Testis (tissue), 2 donors: ENCODE data around the gene TMEM184B.

Source experiments
- POLR2A ChIP-seq: fragments of 450-650 bp; IDR thresholded peaks from one replicate; pipeline ENCODE4 v1.6.1; 2017; ENCODE audit warnings: antibody characterized with exemption, mild to moderate bottlenecking, moderate library complexity
- TF ChIP-seq, protein P1 (sequence below), 3 experiments: fragments of 450-650 bp in 2 of 3; fragments of 200-600 bp in 1 of 3; sonication (generic) in 1 of 3; IDR thresholded peaks; one replicate each; pipeline ENCODE4 v1.5.1; 2016 to 2019; ENCODE audit warnings: antibody characterized with exemption in 3 of 3, mild to moderate bottlenecking in 2 of 3, moderate library complexity in 1 of 3

DNA sequence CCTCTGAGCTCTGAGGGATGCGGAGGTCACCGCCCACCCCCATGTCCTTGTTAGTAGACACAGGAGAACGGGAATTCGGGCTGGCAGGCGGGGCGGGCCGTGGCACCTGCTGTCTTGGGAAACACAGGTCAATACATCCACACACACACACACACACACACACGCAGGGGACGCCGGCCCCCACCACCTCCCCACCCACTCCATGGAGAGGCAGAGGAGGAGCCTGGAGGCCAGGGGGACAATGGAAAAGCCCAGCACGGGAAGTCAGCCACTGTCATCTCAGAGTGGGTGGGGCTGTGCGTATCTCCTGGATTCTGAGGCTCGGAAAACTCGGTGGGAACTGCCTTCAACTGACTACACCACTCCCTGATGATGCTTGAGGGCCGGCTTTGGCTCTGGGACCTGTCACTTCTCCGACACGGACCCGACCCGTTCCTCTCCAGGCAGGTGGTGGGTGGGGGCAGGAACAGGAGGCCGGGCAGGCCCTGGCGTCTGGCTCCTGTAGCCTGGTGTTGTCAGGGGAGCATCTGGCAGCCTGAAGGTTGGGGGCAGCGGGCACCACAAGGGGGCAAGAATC, 18.5 kb upstream of the TMEM184B start:
- TF ChIP-seq, protein P1, sequence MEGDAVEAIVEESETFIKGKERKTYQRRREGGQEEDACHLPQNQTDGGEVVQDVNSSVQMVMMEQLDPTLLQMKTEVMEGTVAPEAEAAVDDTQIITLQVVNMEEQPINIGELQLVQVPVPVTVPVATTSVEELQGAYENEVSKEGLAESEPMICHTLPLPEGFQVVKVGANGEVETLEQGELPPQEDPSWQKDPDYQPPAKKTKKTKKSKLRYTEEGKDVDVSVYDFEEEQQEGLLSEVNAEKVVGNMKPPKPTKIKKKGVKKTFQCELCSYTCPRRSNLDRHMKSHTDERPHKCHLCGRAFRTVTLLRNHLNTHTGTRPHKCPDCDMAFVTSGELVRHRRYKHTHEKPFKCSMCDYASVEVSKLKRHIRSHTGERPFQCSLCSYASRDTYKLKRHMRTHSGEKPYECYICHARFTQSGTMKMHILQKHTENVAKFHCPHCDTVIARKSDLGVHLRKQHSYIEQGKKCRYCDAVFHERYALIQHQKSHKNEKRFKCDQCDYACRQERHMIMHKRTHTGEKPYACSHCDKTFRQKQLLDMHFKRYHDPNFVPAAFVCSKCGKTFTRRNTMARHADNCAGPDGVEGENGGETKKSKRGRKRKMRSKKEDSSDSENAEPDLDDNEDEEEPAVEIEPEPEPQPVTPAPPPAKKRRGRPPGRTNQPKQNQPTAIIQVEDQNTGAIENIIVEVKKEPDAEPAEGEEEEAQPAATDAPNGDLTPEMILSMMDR (IDR thresholded peaks at IDR 0.05): no peak
- no peak for TF ChIP-seq POLR2A
